GM20000 (cell line): ENCODE measurements around the gene ADGRF4.

Experiments used
- DNase-seq: peaks from one replicate; pipeline ENCODE4 v3.0.0; 2012; ENCODE audit warnings: low spot score
- CTCF ChIP-seq: IDR thresholded peaks from 2 replicates; pipeline ENCODE4 v1.5.1; 2012; ENCODE audit warnings: mild to moderate bottlenecking, control low read depth; ENCODE audit errors: extremely low read depth, missing control alignments

ADGRF4 gene

GRCh38 chr6:47759364-47759763 is 61.0 kb downstream of the ADGRF4 start:
- TF ChIP-seq CTCF = no peak
- no peak for DNase-seq

DNA sequence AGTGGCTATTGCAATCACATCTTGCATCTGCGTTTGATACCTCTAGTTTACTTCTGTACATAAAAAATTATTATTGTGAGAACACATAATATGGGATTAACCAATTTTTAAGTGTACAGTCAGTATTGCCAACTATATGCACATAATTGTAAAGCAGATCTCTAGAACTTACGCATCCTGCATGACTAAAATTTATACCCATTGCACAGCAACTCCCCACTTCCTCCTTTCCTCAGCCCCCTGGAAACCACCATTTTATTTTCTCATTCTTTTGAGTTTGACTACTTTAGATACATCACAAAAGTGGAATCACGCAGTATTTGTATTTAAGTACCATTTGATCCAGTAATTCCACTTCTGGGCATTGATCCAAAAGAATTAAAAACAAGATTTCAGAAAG is 64.1 kb downstream of the ADGRF4 start:
- no peak for TF ChIP-seq CTCF
- DNase-seq = no peak

DNA sequence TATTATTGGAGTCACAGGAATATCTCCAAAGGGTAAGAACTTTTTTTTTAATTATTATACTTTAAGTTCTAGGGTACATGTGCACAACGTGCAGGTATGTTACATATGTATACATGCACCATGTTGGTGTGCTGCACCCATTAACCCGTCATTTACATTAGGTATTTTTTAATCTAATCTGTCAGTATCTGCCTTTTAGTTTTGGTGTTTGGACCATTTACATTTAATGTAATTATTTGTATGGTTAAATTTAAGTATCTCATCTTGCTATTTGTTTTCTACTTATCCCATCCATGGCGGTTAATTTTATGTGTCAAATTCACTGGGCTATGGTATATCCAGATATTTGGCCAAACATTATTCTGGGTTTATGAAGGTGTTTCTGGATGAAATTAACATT is 68.1 kb downstream of the ADGRF4 start:
- no peak for TF ChIP-seq CTCF
- no peak for DNase-seq

GRCh38 chr6:47767102-47767501 is 68.7 kb downstream of the ADGRF4 start:
- TF ChIP-seq CTCF = no peak
- DNase-seq = no peak

DNA sequence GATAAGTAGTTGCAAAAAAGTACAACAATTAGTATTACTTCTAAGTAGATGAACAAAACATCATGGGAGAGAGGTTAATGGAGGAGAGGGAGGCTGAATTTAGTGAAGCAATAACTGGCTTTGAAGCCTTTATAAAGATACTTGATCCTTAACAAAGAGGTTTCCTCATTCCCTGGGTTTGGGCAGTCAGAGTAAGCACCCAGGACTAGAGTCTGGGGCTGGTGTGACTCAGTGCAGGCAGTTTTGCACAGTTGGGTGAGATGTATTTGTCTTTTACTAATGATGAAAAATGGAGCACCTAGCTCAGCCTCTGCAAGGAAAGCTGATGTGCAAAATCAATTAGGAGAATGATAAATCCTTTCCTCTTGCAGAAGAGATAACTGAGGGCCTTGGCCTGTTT is 71.6 kb downstream of the ADGRF4 start:
- DNase-seq = no peak
- no peak for TF ChIP-seq CTCF
